HepG2 (cell line): ENCODE measurements around the gene TEX19. TPM values are rescaled to one million over a fixed set of nuclear protein-coding genes. Genes with fewer than 3 reads are reported as not detected.
A peak's percentile ranks its signal among the peaks of the same experiment; 100 is the strongest.

Experiments used
- AGO2 ChIP-seq: fragments of 200-400 bp; formaldehyde crosslinking; optimal IDR thresholded peaks from 2 replicates; pipeline ENCODE3; 2017; ENCODE audit warnings: mild to moderate bottlenecking, low read depth, low read length, moderate library complexity
- CENPT ChIP-seq: sonication (generic); formaldehyde crosslinking; IDR thresholded peaks from 2 replicates; pipeline ENCODE4 v1.8.0; 2022; ENCODE audit warnings: low read depth, mild to moderate bottlenecking, moderate library complexity, missing genetic modification reagents
- ESRRA ChIP-seq: sonication (generic); formaldehyde crosslinking; IDR thresholded peaks from 2 replicates; pipeline ENCODE4 v1.5.1; 2020; ENCODE audit warnings: mild to moderate bottlenecking, low read depth, missing genetic modification reagents
- MXI1 ChIP-seq: IDR thresholded peaks from 3 replicates; pipeline ENCODE4 v1.6.1; 2012; ENCODE audit warnings: low read depth, low read length, inconsistent platforms, borderline replicate concordance
- NFKBIZ ChIP-seq: IDR thresholded peaks from 2 replicates; pipeline ENCODE4 v1.6.1; 2018; ENCODE audit warnings: missing genetic modification reagents, missing compliant biosample characterization
- NR2F1 ChIP-seq, 2 experiments: fragments of 450-650 bp in 1 of 2; formaldehyde crosslinking in 1 of 2; IDR thresholded peaks; 2 replicates each; pipeline versions ENCODE4 v1.5.0 to v1.6.1; 2016 to 2020; ENCODE audit warnings: mild to moderate bottlenecking in 1 of 2, missing compliant biosample characterization in 1 of 2, missing genetic modification reagents in 1 of 2, moderate library complexity in 1 of 2
- ZNF451 ChIP-seq: sonication (generic); formaldehyde crosslinking; IDR thresholded peaks from 2 replicates; pipeline ENCODE4 v1.5.0; 2020; ENCODE audit warnings: mild to moderate bottlenecking, missing genetic modification reagents
- ZNF598 ChIP-seq: sonication (generic); formaldehyde crosslinking; IDR thresholded peaks from 2 replicates; pipeline ENCODE4 v1.5.1; 2020; ENCODE audit warnings: mild to moderate bottlenecking, missing genetic modification reagents, borderline replicate concordance
- ZNF674 ChIP-seq: sonication (generic); formaldehyde crosslinking; IDR thresholded peaks from 2 replicates; pipeline ENCODE4 v1.5.0; 2020; ENCODE audit warnings: low read depth, mild to moderate bottlenecking, missing genetic modification reagents
- polyA plus RNA-seq, 8 experiments: library from polyadenylated mRNA; depleted of rRNA in 3 of 8; stranded (reverse) in 7 of 8; unstranded in 1 of 8; fragments of >200 nt; fragmentation: Illumina TruSeq in 4 of 8; extraction: Trizol in 4 of 8; gene quantifications; 2 replicates each; pipeline versions ENCODE4 v1.2.1 to v1.2.3, GENCODE V29; 2011 to 2016; ENCODE audit warnings: low read depth in 4 of 8, missing spikeins in 1 of 8, mixed read lengths in 1 of 8; ENCODE audit not compliant: insufficient read depth in 1 of 8
- total RNA-seq, 5 experiments: library from RNA; depleted of rRNA; stranded (reverse); fragments of >200 nt; fragmentation: Illumina TruSeq; extraction: Trizol; gene quantifications; 2 replicates each; pipeline ENCODE4 v1.2.3, GENCODE V29; 2016; ENCODE audit warnings: low read depth in 1 of 5
- TF ChIP-seq, protein P1 (sequence below): sonication (generic); formaldehyde crosslinking; IDR thresholded peaks from 2 replicates; pipeline ENCODE4 v1.8.1; 2022; ENCODE audit warnings: low read depth, mild to moderate bottlenecking, missing genetic modification reagents
- TF ChIP-seq, protein P2 (sequence below): sonication (generic); formaldehyde crosslinking; IDR thresholded peaks from 2 replicates; pipeline ENCODE4 v1.4.0; 2020; ENCODE audit warnings: mild to moderate bottlenecking, missing genetic modification reagents
- TF ChIP-seq, protein P3 (sequence below): sonication (generic); formaldehyde crosslinking; IDR thresholded peaks from 2 replicates; pipeline ENCODE4 v1.5.0; 2020; ENCODE audit warnings: mild to moderate bottlenecking, missing genetic modification reagents
- TF ChIP-seq, protein P4 (sequence below): sonication (generic); formaldehyde crosslinking; conservative IDR thresholded peaks from 2 replicates; pipeline ENCODE4 v1.4.0; 2020; ENCODE audit warnings: mild to moderate bottlenecking, missing genetic modification reagents, moderate library complexity

The TEX19 gene
- total and polyA plus RNA-seq, 2 of the 13 experiments (the other 11 are each of a cell fraction or from before 2014, with no cell fraction given): 1.3 to 6.0 TPM

DNA sequence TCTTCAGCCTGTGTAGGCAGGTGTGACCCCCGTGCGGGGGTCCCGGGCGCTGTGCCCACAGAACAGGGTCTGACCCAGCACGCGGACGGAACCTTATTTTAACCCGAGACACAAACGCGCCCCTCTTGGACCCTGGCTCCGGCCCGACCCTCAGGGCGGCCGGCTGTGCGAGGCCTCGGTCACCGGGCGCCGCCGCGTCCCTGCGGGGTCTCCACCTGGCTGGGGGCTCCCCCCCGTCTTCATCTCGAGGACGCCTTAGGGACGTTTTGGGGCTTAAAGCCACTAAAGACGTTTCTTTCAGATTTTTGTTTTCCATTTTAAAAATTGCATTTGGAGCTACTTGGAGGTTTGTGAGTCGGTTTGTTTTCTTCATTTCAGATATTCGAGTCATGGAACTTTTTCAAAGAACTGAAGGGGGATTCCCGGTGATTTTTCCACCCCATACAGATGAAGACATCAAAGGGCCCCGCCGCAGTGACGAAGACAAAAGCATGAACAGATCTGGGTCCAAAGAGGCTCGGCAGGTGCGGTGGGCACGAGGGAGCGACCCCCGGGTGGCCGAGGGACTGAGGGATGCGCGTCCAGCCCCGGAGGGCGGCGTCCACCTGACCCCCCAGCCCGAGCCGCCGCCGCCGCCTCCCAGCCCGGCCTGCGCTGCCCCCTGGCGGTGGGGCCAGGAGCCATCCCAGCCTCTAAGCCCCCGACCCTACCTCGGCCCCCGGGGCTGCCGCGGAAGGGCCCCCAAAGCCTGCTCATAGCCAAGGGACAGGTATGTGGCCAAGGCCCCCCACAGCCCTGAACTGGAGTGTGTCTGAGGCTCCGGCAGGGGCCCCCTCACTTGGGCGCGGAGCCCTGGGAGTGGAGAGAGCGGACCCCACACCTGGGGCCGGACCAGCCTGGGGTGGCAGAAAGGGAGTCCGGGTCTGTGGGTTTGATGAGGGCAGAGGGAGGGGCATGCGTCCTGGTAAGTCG, 37.8 kb upstream of the TEX19 start (continued):
- TF ChIP-seq, protein P1, sequence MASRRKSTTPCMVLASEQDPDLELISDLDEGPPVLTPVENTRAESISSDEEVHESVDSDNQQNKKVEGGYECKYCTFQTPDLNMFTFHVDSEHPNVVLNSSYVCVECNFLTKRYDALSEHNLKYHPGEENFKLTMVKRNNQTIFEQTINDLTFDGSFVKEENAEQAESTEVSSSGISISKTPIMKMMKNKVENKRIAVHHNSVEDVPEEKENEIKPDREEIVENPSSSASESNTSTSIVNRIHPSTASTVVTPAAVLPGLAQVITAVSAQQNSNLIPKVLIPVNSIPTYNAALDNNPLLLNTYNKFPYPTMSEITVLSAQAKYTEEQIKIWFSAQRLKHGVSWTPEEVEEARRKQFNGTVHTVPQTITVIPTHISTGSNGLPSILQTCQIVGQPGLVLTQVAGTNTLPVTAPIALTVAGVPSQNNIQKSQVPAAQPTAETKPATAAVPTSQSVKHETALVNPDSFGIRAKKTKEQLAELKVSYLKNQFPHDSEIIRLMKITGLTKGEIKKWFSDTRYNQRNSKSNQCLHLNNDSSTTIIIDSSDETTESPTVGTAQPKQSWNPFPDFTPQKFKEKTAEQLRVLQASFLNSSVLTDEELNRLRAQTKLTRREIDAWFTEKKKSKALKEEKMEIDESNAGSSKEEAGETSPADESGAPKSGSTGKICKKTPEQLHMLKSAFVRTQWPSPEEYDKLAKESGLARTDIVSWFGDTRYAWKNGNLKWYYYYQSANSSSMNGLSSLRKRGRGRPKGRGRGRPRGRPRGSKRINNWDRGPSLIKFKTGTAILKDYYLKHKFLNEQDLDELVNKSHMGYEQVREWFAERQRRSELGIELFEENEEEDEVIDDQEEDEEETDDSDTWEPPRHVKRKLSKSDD (CRISPR knock-in tag): peak; percentile 46; the same call in 1 of the 2 replicates
- TF ChIP-seq, protein P2, sequence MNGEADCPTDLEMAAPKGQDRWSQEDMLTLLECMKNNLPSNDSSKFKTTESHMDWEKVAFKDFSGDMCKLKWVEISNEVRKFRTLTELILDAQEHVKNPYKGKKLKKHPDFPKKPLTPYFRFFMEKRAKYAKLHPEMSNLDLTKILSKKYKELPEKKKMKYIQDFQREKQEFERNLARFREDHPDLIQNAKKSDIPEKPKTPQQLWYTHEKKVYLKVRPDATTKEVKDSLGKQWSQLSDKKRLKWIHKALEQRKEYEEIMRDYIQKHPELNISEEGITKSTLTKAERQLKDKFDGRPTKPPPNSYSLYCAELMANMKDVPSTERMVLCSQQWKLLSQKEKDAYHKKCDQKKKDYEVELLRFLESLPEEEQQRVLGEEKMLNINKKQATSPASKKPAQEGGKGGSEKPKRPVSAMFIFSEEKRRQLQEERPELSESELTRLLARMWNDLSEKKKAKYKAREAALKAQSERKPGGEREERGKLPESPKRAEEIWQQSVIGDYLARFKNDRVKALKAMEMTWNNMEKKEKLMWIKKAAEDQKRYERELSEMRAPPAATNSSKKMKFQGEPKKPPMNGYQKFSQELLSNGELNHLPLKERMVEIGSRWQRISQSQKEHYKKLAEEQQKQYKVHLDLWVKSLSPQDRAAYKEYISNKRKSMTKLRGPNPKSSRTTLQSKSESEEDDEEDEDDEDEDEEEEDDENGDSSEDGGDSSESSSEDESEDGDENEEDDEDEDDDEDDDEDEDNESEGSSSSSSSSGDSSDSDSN (CRISPR knock-in tag): peak; percentile 27; the same call in 1 of the 2 replicates
- TF ChIP-seq, protein P3, sequence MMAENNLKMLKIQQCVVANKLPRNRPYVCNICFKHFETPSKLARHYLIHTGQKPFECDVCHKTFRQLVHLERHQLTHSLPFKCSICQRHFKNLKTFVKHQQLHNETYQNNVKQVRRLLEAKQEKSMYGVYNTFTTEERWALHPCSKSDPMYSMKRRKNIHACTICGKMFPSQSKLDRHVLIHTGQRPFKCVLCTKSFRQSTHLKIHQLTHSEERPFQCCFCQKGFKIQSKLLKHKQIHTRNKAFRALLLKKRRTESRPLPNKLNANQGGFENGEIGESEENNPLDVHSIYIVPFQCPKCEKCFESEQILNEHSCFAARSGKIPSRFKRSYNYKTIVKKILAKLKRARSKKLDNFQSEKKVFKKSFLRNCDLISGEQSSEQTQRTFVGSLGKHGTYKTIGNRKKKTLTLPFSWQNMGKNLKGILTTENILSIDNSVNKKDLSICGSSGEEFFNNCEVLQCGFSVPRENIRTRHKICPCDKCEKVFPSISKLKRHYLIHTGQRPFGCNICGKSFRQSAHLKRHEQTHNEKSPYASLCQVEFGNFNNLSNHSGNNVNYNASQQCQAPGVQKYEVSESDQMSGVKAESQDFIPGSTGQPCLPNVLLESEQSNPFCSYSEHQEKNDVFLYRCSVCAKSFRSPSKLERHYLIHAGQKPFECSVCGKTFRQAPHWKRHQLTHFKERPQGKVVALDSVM (CRISPR knock-in tag): 0 out of 2 replicates have a peak, but pooled peaks have one; percentile 29
- peak in 1 of 2 experiments; percentile 21; a peak in 1 of 4 replicates for TF ChIP-seq NR2F1 (CRISPR knock-in tag; IDR thresholded peaks at IDR 0.05)
- TF ChIP-seq ESRRA (CRISPR knock-in tag): peak; percentile 60; the same call in 1 of the 2 replicates
- peak; percentile 61; the same call in 1 of the 2 replicates for TF ChIP-seq NFKBIZ (CRISPR knock-in tag)
- TF ChIP-seq ZNF451 (CRISPR knock-in tag): peak; percentile 59; the same call in 1 of the 2 replicates
- TF ChIP-seq MXI1: 0 out of 3 replicates have a peak, but pooled peaks have one; percentile 40
- peak; percentile 12 for TF ChIP-seq AGO2
- no peak for TF ChIP-seq ZNF674 (CRISPR knock-in tag)
- TF ChIP-seq CENPT (CRISPR knock-in tag): 0 out of 2 replicates have a peak, but pooled peaks have one; percentile 65
- TF ChIP-seq, protein P4, sequence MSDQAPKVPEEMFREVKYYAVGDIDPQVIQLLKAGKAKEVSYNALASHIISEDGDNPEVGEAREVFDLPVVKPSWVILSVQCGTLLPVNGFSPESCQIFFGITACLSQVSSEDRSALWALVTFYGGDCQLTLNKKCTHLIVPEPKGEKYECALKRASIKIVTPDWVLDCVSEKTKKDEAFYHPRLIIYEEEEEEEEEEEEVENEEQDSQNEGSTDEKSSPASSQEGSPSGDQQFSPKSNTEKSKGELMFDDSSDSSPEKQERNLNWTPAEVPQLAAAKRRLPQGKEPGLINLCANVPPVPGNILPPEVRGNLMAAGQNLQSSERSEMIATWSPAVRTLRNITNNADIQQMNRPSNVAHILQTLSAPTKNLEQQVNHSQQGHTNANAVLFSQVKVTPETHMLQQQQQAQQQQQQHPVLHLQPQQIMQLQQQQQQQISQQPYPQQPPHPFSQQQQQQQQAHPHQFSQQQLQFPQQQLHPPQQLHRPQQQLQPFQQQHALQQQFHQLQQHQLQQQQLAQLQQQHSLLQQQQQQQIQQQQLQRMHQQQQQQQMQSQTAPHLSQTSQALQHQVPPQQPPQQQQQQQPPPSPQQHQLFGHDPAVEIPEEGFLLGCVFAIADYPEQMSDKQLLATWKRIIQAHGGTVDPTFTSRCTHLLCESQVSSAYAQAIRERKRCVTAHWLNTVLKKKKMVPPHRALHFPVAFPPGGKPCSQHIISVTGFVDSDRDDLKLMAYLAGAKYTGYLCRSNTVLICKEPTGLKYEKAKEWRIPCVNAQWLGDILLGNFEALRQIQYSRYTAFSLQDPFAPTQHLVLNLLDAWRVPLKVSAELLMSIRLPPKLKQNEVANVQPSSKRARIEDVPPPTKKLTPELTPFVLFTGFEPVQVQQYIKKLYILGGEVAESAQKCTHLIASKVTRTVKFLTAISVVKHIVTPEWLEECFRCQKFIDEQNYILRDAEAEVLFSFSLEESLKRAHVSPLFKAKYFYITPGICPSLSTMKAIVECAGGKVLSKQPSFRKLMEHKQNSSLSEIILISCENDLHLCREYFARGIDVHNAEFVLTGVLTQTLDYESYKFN (CRISPR knock-in tag): peak; percentile 16; the same call in 1 of the 2 replicates
- TF ChIP-seq ZNF598: no peak
